GM12878 (cell line): ENCODE results near the gene MYO9B. TPM values are rescaled to one million over a fixed set of nuclear protein-coding genes. Genes with fewer than 3 reads are reported as not detected.

Source experiments
- BHLHE40 ChIP-seq, 2 experiments: fragments of 450-650 bp in 1 of 2; IDR thresholded peaks; 2 replicates each; pipeline ENCODE4 v1.6.1; 2011 to 2017; ENCODE audit warnings: low read depth in 2 of 2, borderline replicate concordance in 1 of 2, improper control_type of control experiment in 1 of 2, low read length in 1 of 2, mild to moderate bottlenecking in 1 of 2
- CREB1 ChIP-seq: IDR thresholded peaks from 2 replicates; pipeline ENCODE4 v1.6.1; 2012; ENCODE audit warnings: low read depth, mild to moderate bottlenecking, inconsistent platforms
- CTCF ChIP-seq, 3 experiments: IDR thresholded peaks in 2 of 3; conservative IDR thresholded peaks in 1 of 3; 2 replicates each; pipeline ENCODE4 v1.5.1; 2011; ENCODE audit warnings: low read depth in 3 of 3, low read length in 3 of 3, mild to moderate bottlenecking in 3 of 3, control low read depth in 2 of 3, moderate library complexity in 2 of 3, inconsistent platforms in 1 of 3, mixed read lengths in 1 of 3; ENCODE audit not compliant: control insufficient read depth in 2 of 3, insufficient read depth in 1 of 3; ENCODE audit errors: extremely low read depth in 1 of 3
- DPF2 ChIP-seq: fragments of 450-650 bp; IDR thresholded peaks from 2 replicates; pipeline ENCODE4 v1.6.1; 2017; ENCODE audit warnings: mild to moderate bottlenecking
- ELK1 ChIP-seq: IDR thresholded peaks from 2 replicates; pipeline ENCODE4 v1.6.1; 2012; ENCODE audit warnings: low read depth, low read length, improper control_type of control experiment
- HDAC2 ChIP-seq: fragments of 200-600 bp; sonication (generic); IDR thresholded peaks from 2 replicates; pipeline ENCODE4 v1.6.1; 2017
- NBN ChIP-seq: fragments of 450-650 bp; IDR thresholded peaks from 2 replicates; pipeline ENCODE4 v1.6.1; 2016
- PAX5 ChIP-seq: IDR thresholded peaks from 2 replicates; pipeline ENCODE4 v1.6.1; 2011; ENCODE audit warnings: low read depth, low read length, borderline replicate concordance
- PKNOX1 ChIP-seq: fragments of 450-650 bp; IDR thresholded peaks from 2 replicates; pipeline ENCODE4 v1.6.1; 2016; ENCODE audit warnings: mild to moderate bottlenecking
- POLR2A ChIP-seq: IDR thresholded peaks from 2 replicates; pipeline ENCODE4 v1.6.1; 2011; ENCODE audit warnings: low read depth, mild to moderate bottlenecking, low read length
- POLR2AphosphoS5 ChIP-seq: IDR thresholded peaks from 2 replicates; pipeline ENCODE4 v1.6.1; 2011; ENCODE audit warnings: mild to moderate bottlenecking, low read length, inconsistent platforms
- POU2F2 ChIP-seq: IDR thresholded peaks from 3 replicates; pipeline ENCODE4 v1.6.1; 2011; ENCODE audit warnings: low read depth, mild to moderate bottlenecking, low read length, borderline replicate concordance
- RFX5 ChIP-seq: IDR thresholded peaks from 2 replicates; pipeline ENCODE4 v1.6.1; 2011; ENCODE audit warnings: low read depth, low read length, improper control_type of control experiment
- RUNX3 ChIP-seq: IDR thresholded peaks from 2 replicates; pipeline ENCODE4 v1.6.1; 2012; ENCODE audit warnings: low read length, inconsistent platforms
- TCF12 ChIP-seq: IDR thresholded peaks from 2 replicates; pipeline ENCODE4 v1.6.1; 2011; ENCODE audit warnings: low read depth, mild to moderate bottlenecking, low read length
- YY1 ChIP-seq: IDR thresholded peaks from 2 replicates; pipeline ENCODE4 v1.6.1; 2011; ENCODE audit warnings: low read depth, mild to moderate bottlenecking, low read length
- ZNF207 ChIP-seq: fragments of 450-650 bp; IDR thresholded peaks from 2 replicates; pipeline ENCODE4 v1.6.1; 2014; ENCODE audit warnings: antibody characterized with exemption, mild to moderate bottlenecking, borderline replicate concordance
- polyA plus RNA-seq, 11 experiments: library from polyadenylated mRNA; depleted of rRNA in 4 of 11; unstranded in 6 of 11; stranded (reverse) in 5 of 11; fragments of >200 nt; fragmentation: Nextera tagmentation in 4 of 11; fragmentation: Illumina TruSeq in 1 of 11; extraction: Ambion mirVana in 4 of 11; extraction: Trizol in 1 of 11; gene quantifications; 1 replicate in 1 of 11; 2 replicates in 10 of 11; pipeline versions ENCODE4 v1.2.1 to v1.2.3, GENCODE V29; 2011 to 2016; ENCODE audit warnings: inconsistent platforms in 2 of 11, missing spikeins in 2 of 11, low read depth in 1 of 11
- total RNA-seq, 4 experiments: library from RNA; depleted of rRNA in 3 of 4; stranded (reverse); fragments of >200 nt in 3 of 4; fragmentation: Illumina TruSeq in 1 of 4; extraction: Trizol in 1 of 4; gene quantifications; 2 replicates each; pipeline versions ENCODE4 v1.2.1 to v1.2.3, GENCODE V29; 2013 to 2021

The MYO9B gene
- total and polyA plus RNA-seq, 10 of the 15 experiments (the other 5 are each of a cell fraction or from before 2014, with no cell fraction given), result 5.4 to 165 (median 45.8) TPM

GRCh38 chr19:17260842-17261325 lies 185.3 kb downstream of the MYO9B start (continued):
- TF ChIP-seq ELK1 (peak; percentile 32; the same call in 1 of the 2 replicates), RUNX3 (no peak), TCF12 (peak; percentile 42; the same call in 1 of the 2 replicates), POU2F2 (peak; percentile 42; the same call in 1 of the 3 replicates), PKNOX1 (peak; percentile 16; the same call in 1 of the 2 replicates), HDAC2 (no peak), POLR2A (no peak), CTCF (IDR thresholded peaks at IDR 0.05 in 2 of 3, conservative IDR thresholded peaks at IDR 0.05 in 1 of 3; ENCODE audit: control insufficient read depth in 2 of 3, extremely low read depth in 1 of 3, insufficient read depth in 1 of 3, low read depth in 3 of 3, low read length in 3 of 3) (peak; percentile 90 to 99 (median 97)), BHLHE40 (IDR thresholded peaks at IDR 0.05; ENCODE audit: borderline replicate concordance in 1 of 2, low read depth in 2 of 2, low read length in 1 of 2) (0 out of 4 replicates have a peak, but pooled peaks of 1 of the 2 experiments have one; percentile 22), ZNF207 (no peak), POLR2AphosphoS5 (no peak), RFX5 (0 out of 2 replicates have a peak, but pooled peaks have one; percentile 47), YY1 (peak; percentile 81), CREB1 (peak; percentile 60), DPF2 (no peak), PAX5 (0 out of 2 replicates have a peak, but pooled peaks have one; percentile 28), NBN (peak; percentile 78)
